Activated naive CD8-positive, alpha-beta T cell treated with anti-CD3 and anti-CD28 coated beads, Interleukin-2, amount 10 ng/mL, durations not matched to agents 7 days and 5 days (primary cell): ENCODE measurements around the gene APBB3. TPM values are rescaled to one million over a fixed set of nuclear protein-coding genes. Genes with fewer than 3 reads are reported as not detected.

ENCODE experiments used
- ATAC-seq: fragments of 150-1000 bp; cut with Tn5 transposase; one replicate; pipeline ENCODE4 v1.10.0; 2021; ENCODE audit warnings: low read depth, moderate library complexity
- POLR2A ChIA-PET: fragments of 350-600 bp; sonication (Branson Sonifier 250); formaldehyde crosslinking; loops from one replicate; lab custom pipeline; 2021; ENCODE audit warnings: antibody characterized with exemption; lab: Charles Lee
- DNase-seq: peaks from one replicate; pipeline ENCODE4 v3.0.0; 2021
- H3K27ac Mint-ChIP-seq: one replicate; pipeline ENCODE4 v1.8.0; 2022; ENCODE audit warnings: mild to moderate bottlenecking, mixed read lengths
- H3K27me3 Mint-ChIP-seq: one replicate; pipeline ENCODE4 v1.8.0; 2022; ENCODE audit warnings: mild to moderate bottlenecking, moderate library complexity, mixed read lengths
- H3K36me3 Mint-ChIP-seq: one replicate; pipeline ENCODE4 v1.8.0; 2021; ENCODE audit warnings: mild to moderate bottlenecking, mixed read lengths
- H3K4me1 Mint-ChIP-seq: one replicate; pipeline ENCODE4 v1.8.0; 2021; ENCODE audit warnings: mixed read lengths
- H3K4me3 Mint-ChIP-seq: one replicate; pipeline ENCODE4 v1.8.0; 2022; ENCODE audit warnings: mild to moderate bottlenecking, moderate library complexity, mixed read lengths
- H3K9me3 Mint-ChIP-seq: one replicate; pipeline ENCODE4 v1.8.0; 2021; ENCODE audit warnings: mixed read lengths
- microRNA-seq: library from miRNA; unstranded; fragments of <30 nt; microRNA quantifications from one replicate; pipeline ENCODE4 v1.2.0, GENCODE V29; 2022
- total RNA-seq, 2 experiments: library from RNA; stranded (reverse); gene quantifications; one replicate each; pipeline ENCODE4 v1.2.3, GENCODE V29; 2021

The APBB3 gene
- total RNA-seq, 2 experiments from 2014 or later: 41.3 to 47.7 TPM

- Mint-ChIP-seq H3K36me3 (peaks cover 31% of the 10 kb centered on the region), H3K4me1 (peaks cover 35% of the 10 kb centered on the region)
These were observed 16.7 kb downstream of the APBB3 start, which contains the start of gene EIF4EBP3 for GRCh38 chr5:140547508-140548299. TSS of gene EIF4EBP3 (plus strand) at chr5:140547662. CDS start at chr5:140547738, 76 bp downstream.

GRCh38 chr5:140546851-140547507 is 17.4 kb downstream of the APBB3 start:
- Mint-ChIP-seq H3K4me1 (peaks cover 33% of the 10 kb centered on the region), H3K36me3 (peaks cover 30% of the 10 kb centered on the region), H3K27me3 (no peaks in the 10 kb centered on the region), H3K9me3 (no peaks in the 10 kb centered on the region), H3K4me3 (peak overlapping the region; percentile 87), H3K27ac (peak overlapping the region; percentile 99)
- ATAC-seq: no peak
- POLR2A ChIA-PET: interaction anchor here (1.0 to 3.5 kb wide), 14 partner anchors 10 to 439 kb away, joined by 3 to 23 read pairs (median 6); partner anchors contain the start of genes ANKHD1, APBB3, CD14 and HARS1
- DNase-seq: no peak

More at GRCh38 chr5:140547508-140548299, 16.7 kb downstream of the APBB3 start, which contains the start of gene EIF4EBP3:
- H3K27me3 Mint-ChIP-seq: no peaks in the 10 kb centered on the region
- DNase-seq (peak; percentile 86), ATAC-seq (peak; percentile 96)
- H3K4me3 Mint-ChIP-seq: peak within 1 kb of the TSS; percentile 87
- no peaks in the 10 kb centered on the region for H3K9me3 Mint-ChIP-seq
- H3K27ac Mint-ChIP-seq: peak within 1 kb of the TSS; percentile 99
- POLR2A ChIA-PET: interaction anchor here (1.0 to 3.5 kb wide), 15 partner anchors 10 to 440 kb away, joined by 3 to 23 read pairs (median 6); partner anchors contain the start of genes ANKHD1, APBB3, CD14 and HARS1

GRCh38 chr5:140545606-140546005 is 18.8 kb downstream of the APBB3 start:
- Mint-ChIP-seq H3K36me3 (peaks cover 22% of the 10 kb centered on the region), H3K27me3 (no peaks in the 10 kb centered on the region), H3K4me1 (peaks cover 27% of the 10 kb centered on the region), H3K4me3 (no peak overlapping the region), H3K9me3 (no peaks in the 10 kb centered on the region), H3K27ac (peak overlapping the region; percentile 45)
- DNase-seq: no peak
- POLR2A ChIA-PET: interaction anchor here (3.5 kb wide), 1 partner anchor 19 kb away, joined by 23 read pairs; the partner anchor contains the start of genes APBB3 and SLC35A4
- ATAC-seq: no peak

- no peaks in the 10 kb centered on the region for H3K27me3 Mint-ChIP-seq
- H3K4me1 Mint-ChIP-seq: peaks cover 23% of the 10 kb centered on the region
- no peak overlapping the region for H3K4me3 Mint-ChIP-seq
- peaks cover 20% of the 10 kb centered on the region for H3K36me3 Mint-ChIP-seq
- no peak overlapping the region for H3K27ac Mint-ChIP-seq
- DNase-seq (no peak), ATAC-seq (no peak)
- H3K9me3 Mint-ChIP-seq: no peaks in the 10 kb centered on the region
- POLR2A ChIA-PET: no interaction called here
These were observed 19.4 kb downstream of the APBB3 start for GRCh38 chr5:140544986-140545385.

- no peak for ATAC-seq
- Mint-ChIP-seq H3K27me3 (no peaks in the 10 kb centered on the region), H3K36me3 (peaks cover 23% of the 10 kb centered on the region), H3K27ac (no peak overlapping the region), H3K4me1 (peaks cover 9% of the 10 kb centered on the region), H3K4me3 (no peak overlapping the region), H3K9me3 (no peaks in the 10 kb centered on the region)
- POLR2A ChIA-PET: no interaction called here
- DNase-seq: no peak
These were observed 21.4 kb downstream of the APBB3 start for GRCh38 chr5:140542972-140543371.

- H3K4me1 Mint-ChIP-seq: no peaks in the 10 kb centered on the region
- peaks cover 31% of the 10 kb centered on the region for H3K36me3 Mint-ChIP-seq
- H3K4me3 Mint-ChIP-seq: no peak overlapping the region
- no peaks in the 10 kb centered on the region for H3K27me3 Mint-ChIP-seq
- H3K27ac Mint-ChIP-seq: no peak overlapping the region
- POLR2A ChIA-PET: no interaction called here
- no peak for DNase-seq
- ATAC-seq: no peak
- no peaks in the 10 kb centered on the region for H3K9me3 Mint-ChIP-seq
These were observed 24.2 kb downstream of the APBB3 start for GRCh38 chr5:140540227-140540626.

GRCh38 chr5:140524003-140524402 is 40.4 kb downstream of the APBB3 start:
- H3K9me3 Mint-ChIP-seq: peaks cover 2% of the 10 kb centered on the region
- DNase-seq: no peak
- POLR2A ChIA-PET: no interaction called here
- no peak for ATAC-seq
- no peak overlapping the region for H3K4me3 Mint-ChIP-seq
- H3K4me1 Mint-ChIP-seq: no peaks in the 10 kb centered on the region
- H3K27me3 Mint-ChIP-seq: no peaks in the 10 kb centered on the region
- H3K36me3 Mint-ChIP-seq: peaks cover 15% of the 10 kb centered on the region
- H3K27ac Mint-ChIP-seq: no peak overlapping the region

- POLR2A ChIA-PET: no interaction called here
- no peaks in the 10 kb centered on the region for H3K9me3 Mint-ChIP-seq
- peaks cover 40% of the 10 kb centered on the region for H3K36me3 Mint-ChIP-seq
- H3K4me3 Mint-ChIP-seq: no peak overlapping the region
- H3K27me3 Mint-ChIP-seq: no peaks in the 10 kb centered on the region
- ATAC-seq: no peak
- H3K4me1 Mint-ChIP-seq: peaks cover 1% of the 10 kb centered on the region
- no peak for DNase-seq
- no peak overlapping the region for H3K27ac Mint-ChIP-seq
These were observed 51.3 kb downstream of the APBB3 start for GRCh38 chr5:140513124-140513523.

GRCh38 chr5:140509898-140510297 is 54.5 kb downstream of the APBB3 start:
- peaks cover 36% of the 10 kb centered on the region for H3K36me3 Mint-ChIP-seq
- peaks cover 1% of the 10 kb centered on the region for H3K4me1 Mint-ChIP-seq
- DNase-seq (no peak), ATAC-seq (no peak)
- no peak overlapping the region for H3K27ac Mint-ChIP-seq
- H3K27me3 Mint-ChIP-seq: no peaks in the 10 kb centered on the region
- no peaks in the 10 kb centered on the region for H3K9me3 Mint-ChIP-seq
- no peak overlapping the region for H3K4me3 Mint-ChIP-seq
- POLR2A ChIA-PET: no interaction called here

Small RNA genes lying within 50 kb of the gene (microRNA-seq; reads per million reads assigned to microRNA genes)
- not detected for gene MIR6831

Other genes starting within 250 kb of the APBB3 start
- gene HBEGF, start 218.0 kb downstream of the APBB3 start, total RNA-seq: 10 to 100 TPM; 12.8 TPM
- under 1 TPM; 0.17 to 0.31 TPM for gene SLC4A9, start 204.4 kb downstream of the APBB3 start, total RNA-seq
- gene ANKHD1, start 162.8 kb downstream of the APBB3 start, total RNA-seq: 100 to 1,000 TPM; 148 to 156 TPM
- 10 to 100 TPM; 11.8 to 12.0 TPM for gene EIF4EBP3, start 16.9 kb downstream of the APBB3 start, total RNA-seq
- gene SRA1, start 7.1 kb downstream of the APBB3 start, total RNA-seq: 10 to 100 TPM; 34.4 to 36.9 TPM
- 10 to 100 TPM; 80.8 to 94.0 TPM for gene SLC35A4, start 230 bp upstream of the APBB3 start, total RNA-seq
- gene CD14, start 68.6 kb upstream of the APBB3 start, total RNA-seq: 1 to 10 TPM; 3.5 to 4.1 TPM
- 10 to 100 TPM; 39.2 to 43.7 TPM for gene TMCO6, start 74.9 kb upstream of the APBB3 start, total RNA-seq
- 10 to 100 TPM; 65.9 to 66.6 TPM for gene NDUFA2, start 83.0 kb upstream of the APBB3 start, total RNA-seq
- gene IK, start 83.2 kb upstream of the APBB3 start, total RNA-seq: 100 to 1,000 TPM; 135 to 140 TPM
- gene WDR55, start 100.3 kb upstream of the APBB3 start, total RNA-seq: 10 to 100 TPM; 41.8 to 45.4 TPM
- 1 to 10 TPM; 3.1 to 3.4 TPM for gene DND1, start 109.0 kb upstream of the APBB3 start, total RNA-seq
- gene HARS1, start 126.8 kb upstream of the APBB3 start, total RNA-seq: 10 to 100 TPM; 77.3 to 81.5 TPM
- 10 to 100 TPM; 38.7 to 41.7 TPM for gene HARS2, start 126.9 kb upstream of the APBB3 start, total RNA-seq
- gene ZMAT2, start 135.8 kb upstream of the APBB3 start, total RNA-seq: 10 to 100 TPM; 54.7 to 57.8 TPM
- not detected for gene PCDHA1, start 221.5 kb upstream of the APBB3 start, total RNA-seq
- not detected for gene PCDHA2, start 230.3 kb upstream of the APBB3 start, total RNA-seq
- gene PCDHA3, start 236.5 kb upstream of the APBB3 start, total RNA-seq: not detected
- not detected for gene PCDHA4, start 242.5 kb upstream of the APBB3 start, total RNA-seq